Choroid plexus epithelial cell (primary cell): Measurements from ENCODE around the gene PKP4.

Experiments used
- DNase-seq: peaks from one replicate; pipeline ENCODE4 v3.0.0-alpha.2; 2010; ENCODE audit warnings: low read depth
- H3K4me3 ChIP-seq: 2 replicates; pipeline ENCODE4 v1.5.1; 2011; ENCODE audit warnings: low read depth, mild to moderate bottlenecking, control low read depth, low read length, moderate library complexity
- CTCF ChIP-seq: conservative IDR thresholded peaks from 2 replicates; pipeline ENCODE4 v1.5.1; 2011; ENCODE audit warnings: low read depth, mild to moderate bottlenecking, control low read depth, inconsistent platforms, low read length, moderate library complexity

Gene PKP4

GRCh38 chr2:158676295-158676694, 219.5 kb downstream of the PKP4 start:
- no peak overlapping the region for H3K4me3 ChIP-seq
- no peak for DNase-seq
- TF ChIP-seq CTCF, result no peak

GRCh38 chr2:158676696-158677095, 219.9 kb downstream of the PKP4 start:
- H3K4me3 ChIP-seq, result no peak overlapping the region
- DNase-seq, result no peak
- no peak for TF ChIP-seq CTCF

GRCh38 chr2:158677542-158677941, 220.8 kb downstream of the PKP4 start:
- no peak for DNase-seq
- TF ChIP-seq CTCF, result no peak
- no peak overlapping the region for H3K4me3 ChIP-seq

GRCh38 chr2:158681816-158682215, 225.1 kb downstream of the PKP4 start:
- no peak overlapping the region for H3K4me3 ChIP-seq
- no peak for DNase-seq
- no peak for TF ChIP-seq CTCF

- H3K4me3 ChIP-seq, result no peak overlapping the region
- DNase-seq, result no peak
- TF ChIP-seq CTCF, result no peak
Measured at GRCh38 chr2:158685646-158686045, 228.9 kb downstream of the PKP4 start.

- no peak overlapping the region for H3K4me3 ChIP-seq
- DNase-seq, result no peak
- TF ChIP-seq CTCF, result no peak
Measured at GRCh38 chr2:158686210-158686691, 229.5 kb downstream of the PKP4 start.

- no peak overlapping the region for H3K4me3 ChIP-seq
- TF ChIP-seq CTCF, result no peak
Measured at GRCh38 chr2:158687315-158687714, 230.6 kb downstream of the PKP4 start.

More at GRCh38 chr2:158687315-158687714, 230.6 kb downstream of the PKP4 start:
- DNase-seq, result no peak
